IMR-90 (cell line): ENCODE data around the gene RPL21.
"Not testable (repeated sequence)": the region's sequence is repeated elsewhere in the genome, so short reads cannot be mapped to it uniquely, and the experiment has no call there.

Source experiments
- CEBPB ChIP-seq: IDR thresholded peaks from 2 replicates; pipeline ENCODE4 v1.6.1; 2012; ENCODE audit warnings: low read depth, low read length, improper control_type of control experiment
- CHD1 ChIP-seq: IDR thresholded peaks from 2 replicates; pipeline ENCODE4 v1.6.1; 2012; ENCODE audit warnings: low read depth, low read length, improper control_type of control experiment
- FOS ChIP-seq: fragments of 150-350 bp; IDR thresholded peaks from 2 replicates; pipeline ENCODE4 v1.6.1; 2016; ENCODE audit warnings: low read depth, low read length
- MAFK ChIP-seq: IDR thresholded peaks from 2 replicates; pipeline ENCODE4 v1.6.1; 2012; ENCODE audit warnings: low read depth, low read length, improper control_type of control experiment
- MAZ ChIP-seq: IDR thresholded peaks from 2 replicates; pipeline ENCODE4 v1.6.1; 2012; ENCODE audit warnings: low read depth, mild to moderate bottlenecking, low read length, improper control_type of control experiment, moderate library complexity, borderline replicate concordance
- MXI1 ChIP-seq: IDR thresholded peaks from 2 replicates; pipeline ENCODE4 v1.6.1; 2012; ENCODE audit warnings: low read depth, mild to moderate bottlenecking, low read length, moderate library complexity, borderline replicate concordance
- POLR2A ChIP-seq: IDR thresholded peaks from 2 replicates; pipeline ENCODE4 v1.6.1; 2012; ENCODE audit warnings: mild to moderate bottlenecking, low read depth, low read length
- RAD21 ChIP-seq: IDR thresholded peaks from 2 replicates; pipeline ENCODE4 v1.6.1; 2012; ENCODE audit warnings: low read length, improper control_type of control experiment
- RFX5 ChIP-seq: IDR thresholded peaks from 2 replicates; pipeline ENCODE4 v1.8.0; 2012; ENCODE audit warnings: low read depth, mild to moderate bottlenecking, low read length, moderate library complexity
- SMC3 ChIP-seq: fragments of 150-350 bp; IDR thresholded peaks from 2 replicates; pipeline ENCODE4 v1.6.1; 2016; ENCODE audit warnings: low read depth, mild to moderate bottlenecking, antibody characterized with exemption, low read length, moderate library complexity
- TF ChIP-seq, protein P1 (sequence below): conservative IDR thresholded peaks from 2 replicates; pipeline ENCODE4 v1.5.1; 2012; ENCODE audit warnings: mild to moderate bottlenecking, low read depth, low read length, improper control_type of control experiment
- TF ChIP-seq, protein P2 (sequence below): fragments of 150-350 bp; IDR thresholded peaks from 2 replicates; pipeline ENCODE4 v1.6.1; 2016; ENCODE audit warnings: low read depth, mild to moderate bottlenecking, low read length, moderate library complexity, borderline replicate concordance

DNA sequence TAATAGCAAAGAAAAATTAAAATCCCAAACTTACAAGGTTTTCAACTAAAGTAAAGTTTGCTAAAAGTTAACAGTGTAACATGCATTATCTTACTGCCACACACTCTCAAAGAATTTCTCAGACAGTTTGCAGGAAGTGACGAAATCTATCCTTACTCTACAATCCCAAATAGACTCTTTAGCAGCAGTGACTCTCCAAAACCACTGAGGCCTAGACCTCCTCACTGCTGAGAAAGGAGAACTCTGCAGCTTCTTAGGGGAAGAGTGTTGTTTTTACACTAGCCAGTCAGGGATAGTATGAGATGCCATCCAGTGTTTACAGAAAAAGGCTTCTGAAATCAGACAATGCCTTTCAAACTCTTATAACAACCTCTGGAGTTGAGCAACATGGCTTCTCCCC lies 32.5 kb upstream of the RPL21 start:
- not testable (repeated sequence) for TF ChIP-seq MAFK, POLR2A, SMC3, RFX5, MAZ, FOS, CHD1, MXI1, CEBPB, RAD21
- TF ChIP-seq, protein P1, sequence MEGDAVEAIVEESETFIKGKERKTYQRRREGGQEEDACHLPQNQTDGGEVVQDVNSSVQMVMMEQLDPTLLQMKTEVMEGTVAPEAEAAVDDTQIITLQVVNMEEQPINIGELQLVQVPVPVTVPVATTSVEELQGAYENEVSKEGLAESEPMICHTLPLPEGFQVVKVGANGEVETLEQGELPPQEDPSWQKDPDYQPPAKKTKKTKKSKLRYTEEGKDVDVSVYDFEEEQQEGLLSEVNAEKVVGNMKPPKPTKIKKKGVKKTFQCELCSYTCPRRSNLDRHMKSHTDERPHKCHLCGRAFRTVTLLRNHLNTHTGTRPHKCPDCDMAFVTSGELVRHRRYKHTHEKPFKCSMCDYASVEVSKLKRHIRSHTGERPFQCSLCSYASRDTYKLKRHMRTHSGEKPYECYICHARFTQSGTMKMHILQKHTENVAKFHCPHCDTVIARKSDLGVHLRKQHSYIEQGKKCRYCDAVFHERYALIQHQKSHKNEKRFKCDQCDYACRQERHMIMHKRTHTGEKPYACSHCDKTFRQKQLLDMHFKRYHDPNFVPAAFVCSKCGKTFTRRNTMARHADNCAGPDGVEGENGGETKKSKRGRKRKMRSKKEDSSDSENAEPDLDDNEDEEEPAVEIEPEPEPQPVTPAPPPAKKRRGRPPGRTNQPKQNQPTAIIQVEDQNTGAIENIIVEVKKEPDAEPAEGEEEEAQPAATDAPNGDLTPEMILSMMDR: not testable (repeated sequence)
- TF ChIP-seq, protein P2, sequence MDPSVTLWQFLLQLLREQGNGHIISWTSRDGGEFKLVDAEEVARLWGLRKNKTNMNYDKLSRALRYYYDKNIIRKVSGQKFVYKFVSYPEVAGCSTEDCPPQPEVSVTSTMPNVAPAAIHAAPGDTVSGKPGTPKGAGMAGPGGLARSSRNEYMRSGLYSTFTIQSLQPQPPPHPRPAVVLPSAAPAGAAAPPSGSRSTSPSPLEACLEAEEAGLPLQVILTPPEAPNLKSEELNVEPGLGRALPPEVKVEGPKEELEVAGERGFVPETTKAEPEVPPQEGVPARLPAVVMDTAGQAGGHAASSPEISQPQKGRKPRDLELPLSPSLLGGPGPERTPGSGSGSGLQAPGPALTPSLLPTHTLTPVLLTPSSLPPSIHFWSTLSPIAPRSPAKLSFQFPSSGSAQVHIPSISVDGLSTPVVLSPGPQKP: not testable (repeated sequence)
